Kidney (tissue), 14 donors: ENCODE measurements around the gene SNN. TPM values are rescaled to one million over a fixed set of nuclear protein-coding genes. Genes with fewer than 3 reads are reported as not detected.

Source experiments
- DNase-seq, 5 donors: peaks; one replicate each; pipeline ENCODE4 v3.0.0-alpha.2; 2013 to 2020
- FAIRE-seq: peaks from 2 replicates; lab custom pipeline; 2012; peaks lifted over from hg19 to GRCh38; lab: Jason Lieb, UNC
- H3K27ac ChIP-seq, 2 donors: one replicate each; pipeline ENCODE4 v1.7.0; 2013; ENCODE audit warnings: low read depth in 2 of 2, low read length in 2 of 2, inconsistent platforms in 1 of 2
- H3K27me3 ChIP-seq: one replicate; pipeline ENCODE4 v1.7.1; 2013; ENCODE audit warnings: low read length, inconsistent platforms; ENCODE audit not compliant: control insufficient read depth, insufficient read depth
- H3K36me3 ChIP-seq, 3 donors: one replicate each; pipeline versions ENCODE4 v1.7.0 to v1.7.1; 2013; ENCODE audit warnings: low read length in 3 of 3, control low read depth in 1 of 3, inconsistent platforms in 1 of 3; ENCODE audit not compliant: insufficient read depth in 3 of 3, control insufficient read depth in 2 of 3
- H3K4me1 ChIP-seq, 3 donors: one replicate each; pipeline versions ENCODE4 v1.7.0 to v1.7.1; 2013; ENCODE audit warnings: low read length in 3 of 3, inconsistent platforms in 1 of 3, low read depth in 1 of 3; ENCODE audit not compliant: control insufficient read depth in 2 of 3, insufficient read depth in 2 of 3
- H3K4me3 ChIP-seq, 3 donors: one replicate each; pipeline versions ENCODE4 v1.7.0 to v1.8.1; 2013; ENCODE audit warnings: low read length in 3 of 3, control low read depth in 1 of 3, inconsistent platforms in 1 of 3
- H3K9ac ChIP-seq, 3 donors: one replicate each; pipeline versions ENCODE4 v1.7.0 to v1.7.1; 2013; ENCODE audit warnings: low read length in 3 of 3, control low read depth in 1 of 3, inconsistent platforms in 1 of 3
- H3K9me3 ChIP-seq, 3 donors: one replicate each; pipeline versions ENCODE4 v1.7.0 to v1.7.1; 2013; ENCODE audit warnings: low read length in 3 of 3, control low read depth in 1 of 3, inconsistent platforms in 1 of 3; ENCODE audit not compliant: control insufficient read depth in 2 of 3, insufficient read depth in 1 of 3
- intact Hi-C: fragments of 100-400 bp; cut with DNase I; formaldehyde crosslinking; loops from one replicate; pipeline ENCODE4 v1.11.1; 2022
- polyA plus RNA-seq: library from polyadenylated mRNA; stranded (reverse); fragments of 350-450 nt; fragmentation: Illumina TruSeq; extraction: RNeasy Lipid Tissue Mini Kit (QIAGEN cat#74804); gene quantifications from one replicate; pipeline ENCODE4 v1.2.3, GENCODE V29; 2014; ENCODE audit warnings: low read depth, low replicate concordance; ENCODE audit not compliant: insufficient read depth
- total RNA-seq: library from RNA; stranded (reverse); fragmentation: NEBNext Ultra II Directional; extraction: Animal tissue kit (Norgen Biotek cat#: 25700); gene quantifications from one replicate; pipeline ENCODE4 v1.2.1, GENCODE V29; 2021
- TF ChIP-seq, protein P1 (sequence below): IDR thresholded peaks from 3 replicates; pipeline ENCODE4 v1.5.1; 2012; ENCODE audit warnings: mild to moderate bottlenecking, moderate library complexity, borderline replicate concordance; ENCODE audit not compliant: insufficient read depth; ENCODE audit errors: extremely low read depth
- donor health status: control.
- donor health status: control.
- donor health status: control.
- donor health status: control.
- donor health status: control.
- donor health status: DM: yes; HTN: yes; CAD: no.
- donor health status: Normal renal cell carcinoma (clear cell type).

The SNN gene
- total and polyA plus RNA-seq, 2 donors from 2014 or later: 16.6 to 21.9 TPM

DNA sequence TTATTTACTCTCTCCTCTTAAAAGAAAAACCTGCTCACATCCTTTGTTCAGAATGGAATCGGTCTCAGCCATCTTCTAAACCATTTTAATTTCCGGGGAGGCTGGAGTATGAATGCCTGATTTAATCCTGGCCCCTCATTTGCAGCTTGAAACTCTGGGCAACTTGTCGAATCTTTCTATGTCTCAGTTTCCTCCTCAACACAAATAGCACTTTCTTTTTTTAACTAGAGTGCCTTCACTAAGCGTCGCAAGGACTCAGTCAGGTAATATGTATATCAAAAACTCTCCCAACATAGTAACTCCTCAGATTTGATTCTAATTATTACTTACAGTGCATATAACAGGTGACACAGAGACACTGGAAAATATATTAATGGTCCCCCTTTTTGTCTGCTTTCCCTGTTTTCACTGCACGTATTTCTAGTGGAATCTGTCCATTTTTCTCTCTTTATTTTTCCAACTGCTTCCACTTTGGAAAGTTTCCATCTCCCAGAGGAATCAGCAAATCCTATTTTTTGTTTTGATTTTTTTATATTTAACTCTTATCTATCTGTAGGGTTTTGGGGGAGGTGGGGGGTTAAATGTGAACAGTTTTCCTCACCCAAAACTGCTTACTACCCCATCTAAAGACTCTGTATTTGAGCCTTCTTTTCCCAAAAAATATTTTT, 18.6 kb downstream of the SNN start:
- no peak overlapping the region for H3K4me3 ChIP-seq
- TF ChIP-seq, protein P1, sequence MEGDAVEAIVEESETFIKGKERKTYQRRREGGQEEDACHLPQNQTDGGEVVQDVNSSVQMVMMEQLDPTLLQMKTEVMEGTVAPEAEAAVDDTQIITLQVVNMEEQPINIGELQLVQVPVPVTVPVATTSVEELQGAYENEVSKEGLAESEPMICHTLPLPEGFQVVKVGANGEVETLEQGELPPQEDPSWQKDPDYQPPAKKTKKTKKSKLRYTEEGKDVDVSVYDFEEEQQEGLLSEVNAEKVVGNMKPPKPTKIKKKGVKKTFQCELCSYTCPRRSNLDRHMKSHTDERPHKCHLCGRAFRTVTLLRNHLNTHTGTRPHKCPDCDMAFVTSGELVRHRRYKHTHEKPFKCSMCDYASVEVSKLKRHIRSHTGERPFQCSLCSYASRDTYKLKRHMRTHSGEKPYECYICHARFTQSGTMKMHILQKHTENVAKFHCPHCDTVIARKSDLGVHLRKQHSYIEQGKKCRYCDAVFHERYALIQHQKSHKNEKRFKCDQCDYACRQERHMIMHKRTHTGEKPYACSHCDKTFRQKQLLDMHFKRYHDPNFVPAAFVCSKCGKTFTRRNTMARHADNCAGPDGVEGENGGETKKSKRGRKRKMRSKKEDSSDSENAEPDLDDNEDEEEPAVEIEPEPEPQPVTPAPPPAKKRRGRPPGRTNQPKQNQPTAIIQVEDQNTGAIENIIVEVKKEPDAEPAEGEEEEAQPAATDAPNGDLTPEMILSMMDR: no peak
- H3K9ac ChIP-seq: no peak overlapping the region
- H3K36me3 ChIP-seq: peaks cover 3 to 66% (median 50%) of the 10 kb centered on the region in 3 donors
- no peak overlapping the region for H3K27ac ChIP-seq
- H3K4me1 ChIP-seq: peaks cover 0 to 8% (median 3%) of the 10 kb centered on the region in 3 donors
- no peaks in the 10 kb centered on the region for H3K9me3 ChIP-seq
- H3K27me3 ChIP-seq: no peaks in the 10 kb centered on the region
- DNase-seq (no peak), FAIRE-seq (no peak)
- intact Hi-C loops: no loop called here

DNA sequence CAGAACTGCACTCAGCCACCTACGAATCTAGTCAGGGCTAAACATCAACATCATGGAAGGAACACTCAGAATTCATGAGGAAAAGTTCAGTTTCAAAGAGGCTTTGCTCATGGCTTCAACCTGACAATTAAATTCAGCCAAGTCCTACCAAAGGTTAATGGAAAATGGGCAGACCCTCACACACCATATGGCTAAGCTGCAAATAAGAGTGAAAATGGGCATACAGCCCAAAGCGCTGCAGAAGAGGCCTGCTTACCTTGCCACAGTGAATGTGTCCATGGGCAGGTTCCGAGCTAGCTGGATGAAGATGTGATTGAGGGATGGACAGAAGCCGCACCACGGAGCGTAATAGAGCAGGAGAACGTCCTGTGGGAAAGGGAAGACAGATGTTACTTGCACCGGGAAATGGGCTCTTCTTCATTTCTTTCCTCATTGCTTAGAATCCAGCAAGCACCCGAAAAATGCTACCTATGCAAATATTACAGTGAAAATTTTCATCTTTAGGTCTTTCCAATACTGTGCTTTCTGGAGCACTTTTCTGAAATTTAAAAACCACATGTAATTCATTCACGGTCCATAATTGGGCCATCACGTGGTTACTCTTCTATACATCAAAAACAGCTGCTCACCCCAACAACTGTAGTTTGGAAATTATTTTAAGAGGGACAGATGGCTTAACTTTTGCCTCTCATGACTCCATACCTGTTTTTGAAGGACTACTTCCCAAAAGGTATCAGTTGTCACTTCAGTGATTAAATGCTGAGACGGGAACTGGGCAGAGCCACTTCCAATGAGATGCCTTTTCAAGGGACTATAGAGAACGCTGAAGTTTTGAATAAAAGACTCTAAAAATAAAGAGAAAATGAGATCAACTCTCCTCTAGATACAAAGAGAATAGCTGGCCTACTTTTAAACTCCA, 19.6 kb downstream of the SNN start:
- intact Hi-C loops: no loop called here
- Histone ChIP-seq H3K36me3 (peaks cover 3 to 60% (median 46%) of the 10 kb centered on the region in 3 donors), H3K9me3 (no peaks in the 10 kb centered on the region), H3K27me3 (no peaks in the 10 kb centered on the region), H3K4me3 (no peak overlapping the region), H3K9ac (no peak overlapping the region), H3K27ac (no peak overlapping the region), H3K4me1 (peaks cover 0 to 8% (median 0%) of the 10 kb centered on the region in 3 donors)
- TF ChIP-seq, protein P1: no peak
- DNase-seq: no peak
- no peak for FAIRE-seq

DNA sequence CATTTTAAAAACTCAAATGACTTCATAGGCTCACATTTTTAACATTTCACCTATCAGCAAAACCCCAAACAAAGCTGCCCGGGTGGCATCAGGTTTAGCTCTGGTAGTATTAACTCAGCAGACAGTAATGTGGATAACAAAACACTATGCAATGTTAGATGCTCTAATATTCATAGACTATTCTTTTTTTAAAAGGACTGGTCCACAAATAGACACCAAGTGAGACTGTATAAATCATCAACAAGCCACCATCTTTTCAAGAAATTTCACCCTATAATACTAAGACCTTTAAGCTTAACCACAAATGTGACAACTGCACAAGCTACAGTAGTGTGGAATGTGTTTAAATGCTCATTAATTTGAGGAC, 20.2 kb downstream of the SNN start:
- Histone ChIP-seq H3K36me3 (peaks cover 3 to 55% (median 39%) of the 10 kb centered on the region in 3 donors), H3K9me3 (no peaks in the 10 kb centered on the region), H3K27ac (no peak overlapping the region), H3K4me1 (peaks cover 0 to 8% (median 0%) of the 10 kb centered on the region in 3 donors), H3K27me3 (no peaks in the 10 kb centered on the region), H3K4me3 (no peak overlapping the region), H3K9ac (no peak overlapping the region)
- FAIRE-seq (no peak), DNase-seq (no peak)
- TF ChIP-seq, protein P1: no peak
- intact Hi-C loops: no loop called here
